MCF 10A (cell line): ENCODE data around the gene ME3. TPM values are rescaled to one million over a fixed set of nuclear protein-coding genes. Genes with fewer than 3 reads are reported as not detected.
A peak's percentile ranks its signal among the peaks of the same experiment; 100 is the strongest.

Source experiments
- BruUV-seq: library from RNA; stranded (reverse); fragments of 400-500 nt; replicated peaks from 2 replicates; lab custom pipeline; 2021; lab: Mats Ljungman, UMichigan
- CTCF ChIA-PET: fragments of 300-600 bp; sonication (Branson Sonifier 250); formaldehyde crosslinking; extraction: SDS; loops from one replicate; lab custom pipeline; 2021; ENCODE audit warnings: antibody characterized with exemption, inconsistent platforms; lab: Yijun Ruan, JAX
- POLR2A ChIA-PET: fragments of 300-600, 350-650 bp; sonication (Branson Sonifier 250); formaldehyde crosslinking; extraction: SDS; loops from one replicate; lab custom pipeline; 2020; ENCODE audit warnings: antibody characterized with exemption, inconsistent platforms; lab: Yijun Ruan, JAX
- DNase-seq: peaks from one replicate; pipeline ENCODE4 v3.0.0-alpha.2; 2018; ENCODE audit not compliant: unreplicated experiment
- H3K27ac Mint-ChIP-seq: one replicate; pipeline ENCODE4 v1.8.0; 2022; ENCODE audit warnings: mild to moderate bottlenecking, low read depth, mixed read lengths; ENCODE audit not compliant: unreplicated experiment
- H3K27me3 Mint-ChIP-seq: one replicate; pipeline ENCODE4 v1.8.0; 2022; ENCODE audit warnings: mixed read lengths; ENCODE audit not compliant: insufficient read depth, unreplicated experiment
- H3K36me3 Mint-ChIP-seq: one replicate; pipeline ENCODE4 v1.8.0; 2022; ENCODE audit warnings: mild to moderate bottlenecking, moderate library complexity, mixed read lengths; ENCODE audit not compliant: insufficient read depth, unreplicated experiment
- H3K4me1 Mint-ChIP-seq: one replicate; pipeline ENCODE4 v1.8.0; 2022; ENCODE audit warnings: mixed read lengths; ENCODE audit not compliant: insufficient read depth, unreplicated experiment
- H3K4me3 Mint-ChIP-seq: one replicate; pipeline ENCODE4 v1.8.0; 2022; ENCODE audit warnings: mild to moderate bottlenecking, moderate library complexity, mixed read lengths; ENCODE audit not compliant: unreplicated experiment
- H3K9me3 Mint-ChIP-seq: one replicate; pipeline ENCODE4 v1.8.0; 2022; ENCODE audit warnings: mixed read lengths; ENCODE audit not compliant: unreplicated experiment
- CTCF ChIP-seq: fragments of 200-600 bp; IDR thresholded peaks from one replicate; pipeline ENCODE4 v1.8.0; 2022; ENCODE audit warnings: antibody characterized with exemption, mild to moderate bottlenecking; ENCODE audit not compliant: unreplicated experiment
- intact Hi-C: fragments of 100-400 bp; cut with micrococcal nuclease; formaldehyde crosslinking; loops from 2 replicates; pipeline ENCODE4 v1.14.1; 2022
- total RNA-seq: library from RNA; stranded (reverse); gene quantifications from 2 replicates; pipeline ENCODE4 v1.2.3, GENCODE V29; 2022

Gene ME3
- total RNA-seq, 1 experiment from 2014 or later, result not detected

- no peak overlapping the region for H3K27ac Mint-ChIP-seq
- no peak for TF ChIP-seq CTCF
- no peak for DNase-seq
- BruUV-seq, result no TSS peak
- H3K4me3 Mint-ChIP-seq, result no peak overlapping the region
- H3K27me3 Mint-ChIP-seq, result no peaks in the 10 kb centered on the region
- H3K9me3 Mint-ChIP-seq, result no peaks in the 10 kb centered on the region
- POLR2A ChIA-PET, result interaction anchor here (0.8 kb wide), 1 partner anchor 63 kb away, joined by 4 read pairs; no protein-coding TSS in a partner anchor
- H3K36me3 Mint-ChIP-seq, result no peaks in the 10 kb centered on the region
- peaks cover 26% of the 10 kb centered on the region for H3K4me1 Mint-ChIP-seq
- intact Hi-C loops, result loop anchor here (1.0 to 2.0 kb wide), 2 partner anchors 64 to 358 kb away; no protein-coding TSS in a partner anchor
- CTCF ChIA-PET, result interaction anchor here (0.5 to 2.1 kb wide), 11 partner anchors 11 to 1444 kb away, joined by 3 to 11 read pairs (median 3); no protein-coding TSS in a partner anchor
These were observed 211.7 kb downstream of the ME3 start for GRCh38 chr11:86460461-86461385.

GRCh38 chr11:86459682-86460460, 212.5 kb downstream of the ME3 start:
- POLR2A ChIA-PET, result interaction anchor here (0.6 to 0.8 kb wide), 2 partner anchors 24 to 64 kb away, joined by 3 to 4 read pairs; no protein-coding TSS in a partner anchor
- no peak overlapping the region for H3K27ac Mint-ChIP-seq
- H3K4me3 Mint-ChIP-seq, result no peak overlapping the region

GRCh38 chr11:86459002-86459385, 213.4 kb downstream of the ME3 start:
- no peaks in the 10 kb centered on the region for H3K27me3 Mint-ChIP-seq
- H3K4me3 Mint-ChIP-seq, result no peak overlapping the region
- H3K4me1 Mint-ChIP-seq, result peaks cover 26% of the 10 kb centered on the region
- no peak for TF ChIP-seq CTCF
- ChIA-PET CTCF (interaction anchor here (0.6 to 3.9 kb wide), 5 partner anchors 103 to 1919 kb away, joined by 3 to 46 read pairs (median 3); no protein-coding TSS in a partner anchor), POLR2A (no interaction called here)
- BruUV-seq, result no TSS peak
- H3K27ac Mint-ChIP-seq, result no peak overlapping the region
- no peak for DNase-seq
- no peaks in the 10 kb centered on the region for H3K36me3 Mint-ChIP-seq
- H3K9me3 Mint-ChIP-seq, result no peaks in the 10 kb centered on the region
- intact Hi-C loops, result loop anchor here (5.0 kb wide), 3 partner anchors 97 to 602 kb away; partner anchors contain the start of genes CCDC83 and PRSS23

More at GRCh38 chr11:86459682-86460460, 212.5 kb downstream of the ME3 start:
- TF ChIP-seq CTCF, result no peak
- Mint-ChIP-seq H3K36me3 (no peaks in the 10 kb centered on the region), H3K4me1 (peaks cover 26% of the 10 kb centered on the region), H3K27me3 (no peaks in the 10 kb centered on the region), H3K9me3 (no peaks in the 10 kb centered on the region)
- DNase-seq, result peak; percentile 90
- intact Hi-C loops, result loop anchor here (1.0 to 5.0 kb wide), 5 partner anchors 65 to 603 kb away; partner anchors contain the start of genes CCDC83 and PRSS23
- BruUV-seq, result no TSS peak
- CTCF ChIA-PET, result interaction anchor here (0.5 to 1.5 kb wide), 11 partner anchors 10 to 1918 kb away, joined by 3 to 11 read pairs (median 3); no protein-coding TSS in a partner anchor
